SJCRH30 (cell line): Measurements from ENCODE around the gene PLEKHA4. TPM values are rescaled to one million over a fixed set of nuclear protein-coding genes. Genes with fewer than 3 reads are reported as not detected.
"Not testable (repeated sequence)": the region's sequence is repeated elsewhere in the genome, so short reads cannot be mapped to it uniquely, and the experiment has no call there.

Experiments used
- DNase-seq, 2 experiments: peaks; one replicate each; pipeline ENCODE4 v3.0.0-alpha.2; 2015 to 2020
- H3K27ac ChIP-seq: fragments of 250-450 bp; sonication (Bioruptor Pico); 2 replicates; pipeline ENCODE4 v1.5.1; 2020; ENCODE audit warnings: mild to moderate bottlenecking, moderate library complexity
- H3K27me3 ChIP-seq: fragments of 250-450 bp; sonication (Bioruptor Pico); 2 replicates; pipeline ENCODE4 v1.5.1; 2020; ENCODE audit warnings: mild to moderate bottlenecking, moderate library complexity
- H3K36me3 ChIP-seq: fragments of 250-450 bp; sonication (Bioruptor Pico); 2 replicates; pipeline ENCODE4 v1.5.1; 2020; ENCODE audit warnings: mild to moderate bottlenecking, moderate library complexity
- H3K4me1 ChIP-seq: fragments of 250-450 bp; sonication (Bioruptor Pico); 2 replicates; pipeline ENCODE4 v1.5.1; 2020; ENCODE audit warnings: mild to moderate bottlenecking, moderate library complexity
- H3K4me3 ChIP-seq: fragments of 250-450 bp; sonication (Bioruptor Pico); 2 replicates; pipeline ENCODE4 v1.5.1; 2020; ENCODE audit warnings: mild to moderate bottlenecking, moderate library complexity
- H3K9me3 ChIP-seq: fragments of 250-450 bp; sonication (Bioruptor Pico); replicated peaks from 2 replicates; pipeline ENCODE4 v1.5.1; 2020; ENCODE audit warnings: mild to moderate bottlenecking, moderate library complexity
- total RNA-seq: library from RNA; depleted of rRNA; stranded (reverse); fragments of >200 nt; shearing (Covaris generic); gene quantifications from 2 replicates; pipeline ENCODE4 v1.2.3, GENCODE V29; 2014

Gene PLEKHA4
- total RNA-seq, 1 experiment from 2014 or later: 19.3 TPM

DNA sequence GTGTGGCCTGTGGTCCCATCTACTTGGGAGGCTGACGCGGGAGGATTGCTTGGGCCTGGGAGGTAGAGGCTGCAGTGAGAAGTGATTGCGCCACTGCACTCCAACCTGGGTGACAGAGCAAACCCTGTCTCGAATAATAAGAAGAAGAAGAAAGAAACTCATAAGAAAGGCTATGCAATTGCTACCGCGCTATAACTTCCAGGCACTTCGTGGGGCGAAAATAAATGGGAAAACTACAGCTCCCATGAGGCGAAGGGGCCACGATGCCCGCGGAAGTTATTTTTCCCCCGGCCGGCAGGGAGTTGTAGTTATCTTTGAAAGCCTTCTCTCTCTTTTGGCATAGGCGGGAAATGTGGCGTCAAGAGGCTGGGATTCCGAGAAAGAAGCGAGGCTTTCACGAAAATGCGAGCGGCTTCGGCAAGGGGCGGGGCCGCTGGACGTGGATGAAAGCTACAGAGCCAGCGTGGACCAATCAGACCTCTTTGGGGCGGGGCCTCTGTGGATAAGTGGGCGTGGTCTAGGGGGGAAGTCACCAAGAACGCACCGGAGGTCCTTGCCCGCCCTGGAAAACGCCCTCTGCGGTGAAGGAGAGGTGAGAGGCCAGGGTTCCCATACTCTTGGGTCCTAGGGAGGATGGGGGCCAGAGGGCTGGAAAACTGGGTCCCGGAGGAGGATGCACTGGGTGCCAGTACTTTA, 31.5 kb upstream of the PLEKHA4 start, which contains the start of gene NUCB1:
Gene NUCB1 (plus strand): TSS at position 532 of the 696 bp plus-strand sequence. CDS start 485 bp downstream, outside the sequence.
- Histone ChIP-seq H3K4me1 (no peaks in the 10 kb centered on the region), H3K27ac (peak within 1 kb of the TSS; percentile 39), H3K4me3 (peak within 1 kb of the TSS; percentile 71), H3K36me3 (peaks cover 6% of the 10 kb centered on the region; the same call in 1 of the 2 replicates), H3K9me3 (no peaks in the 10 kb centered on the region), H3K27me3 (no peaks in the 10 kb centered on the region)
- DNase-seq: peak; percentile 99 to 100

DNA sequence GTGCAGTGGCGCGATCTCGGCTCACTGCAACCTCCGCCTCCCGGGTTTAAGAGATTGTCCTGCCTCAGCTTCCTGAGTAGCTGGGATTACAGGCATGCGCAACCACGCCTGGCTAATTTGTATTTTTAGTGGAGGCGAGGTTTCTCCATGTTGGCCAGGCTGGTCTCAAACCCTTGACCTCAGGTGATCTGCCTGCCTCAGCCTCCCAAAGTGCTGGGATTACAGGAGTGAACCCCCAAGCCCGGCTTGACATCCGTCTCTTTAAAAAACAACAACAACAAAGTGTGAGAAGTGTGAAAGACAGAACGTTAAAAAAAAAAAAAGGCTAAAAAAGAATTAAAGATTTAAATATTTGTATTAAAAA, 31.0 kb upstream of the PLEKHA4 start:
- H3K4me1 ChIP-seq, H3K36me3 ChIP-seq, H3K27me3 ChIP-seq, DNase-seq, H3K9me3 ChIP-seq: not testable (repeated sequence)
- peak overlapping the region; percentile 39 for H3K27ac ChIP-seq
- H3K4me3 ChIP-seq: peak overlapping the region; percentile 71

- DNase-seq: no peak
- Histone ChIP-seq H3K4me1 (no peaks in the 10 kb centered on the region; the same call in 1 of the 2 replicates), H3K27me3 (no peaks in the 10 kb centered on the region)
Observed at GRCh38 chr19:48897181-48897580, 28.8 kb upstream of the PLEKHA4 start.

DNA sequence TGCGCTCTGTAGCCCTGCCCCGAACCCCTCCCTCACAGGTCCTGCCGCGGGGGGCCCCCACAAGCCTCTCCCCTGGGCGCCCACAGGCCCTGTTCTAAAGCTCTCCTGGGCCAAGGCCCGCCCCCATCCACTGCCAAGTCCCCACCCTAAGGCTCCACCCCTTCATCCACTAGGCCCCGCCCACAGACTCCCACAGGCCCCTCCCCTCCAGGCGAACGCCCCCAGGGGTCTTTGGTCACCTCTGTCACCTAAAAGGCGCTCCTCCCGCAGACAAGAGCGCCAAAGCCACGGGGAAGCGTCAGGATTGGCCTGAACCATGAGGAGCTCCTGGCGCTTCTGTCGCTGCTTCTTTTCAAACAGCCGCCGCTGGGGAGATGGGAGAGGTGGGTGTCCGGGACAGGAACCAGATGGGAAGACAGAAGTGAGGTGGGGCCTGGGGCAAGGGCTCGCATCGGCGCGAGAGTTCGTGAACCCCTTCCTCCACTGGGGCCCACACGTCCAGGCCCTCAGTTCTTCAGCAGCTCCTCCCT, 27.8 kb upstream of the PLEKHA4 start:
- peak in 1 of 2 experiments; percentile 34 for DNase-seq
- Histone ChIP-seq H3K27me3 (no peaks in the 10 kb centered on the region), H3K36me3 (no peaks in the 10 kb centered on the region), H3K4me3 (no peak overlapping the region), H3K27ac (no peak overlapping the region), H3K4me1 (no peaks in the 10 kb centered on the region; the same call in 1 of the 2 replicates), H3K9me3 (no peaks in the 10 kb centered on the region)

More at GRCh38 chr19:48897181-48897580, 28.8 kb upstream of the PLEKHA4 start:
- H3K9me3 ChIP-seq: no peaks in the 10 kb centered on the region
- H3K4me3 ChIP-seq: no peak overlapping the region
- H3K36me3 ChIP-seq: no peaks in the 10 kb centered on the region
- H3K27ac ChIP-seq: no peak overlapping the region

DNA sequence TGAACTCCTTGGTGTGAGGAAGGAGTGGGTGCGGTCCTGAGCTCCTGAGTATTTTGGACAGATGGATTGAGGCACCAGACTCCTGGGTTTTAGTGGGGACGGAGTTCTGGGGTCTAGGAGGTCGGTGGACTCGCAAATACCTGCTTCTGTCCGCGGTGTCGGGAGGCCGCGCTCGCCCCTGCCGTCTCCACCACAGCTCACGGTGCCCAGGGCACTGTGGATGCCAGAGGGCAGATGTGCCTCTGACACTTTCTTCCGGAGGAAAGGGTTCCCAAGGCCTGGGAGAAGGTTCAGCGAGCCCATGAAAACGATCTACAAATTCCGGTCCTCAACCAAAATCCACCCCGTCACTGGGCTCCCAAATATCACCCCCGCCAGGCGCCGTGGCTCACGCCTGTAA, 26.8 kb upstream of the PLEKHA4 start:
- Histone ChIP-seq H3K4me3 (no peak overlapping the region), H3K9me3 (no peaks in the 10 kb centered on the region), H3K4me1 (no peaks in the 10 kb centered on the region; the same call in 1 of the 2 replicates), H3K27me3 (no peaks in the 10 kb centered on the region), H3K36me3 (no peaks in the 10 kb centered on the region), H3K27ac (no peak overlapping the region)
- no peak for DNase-seq

- no peaks in the 10 kb centered on the region for H3K9me3 ChIP-seq
- DNase-seq: no peak
- no peak overlapping the region for H3K27ac ChIP-seq
Observed at GRCh38 chr19:48890551-48890950, 22.1 kb upstream of the PLEKHA4 start.

GRCh38 chr19:48889496-48889895, 21.1 kb upstream of the PLEKHA4 start:
- not testable (repeated sequence) for H3K4me3 ChIP-seq, H3K4me1 ChIP-seq, H3K27me3 ChIP-seq, H3K36me3 ChIP-seq, DNase-seq, H3K9me3 ChIP-seq, H3K27ac ChIP-seq

More at GRCh38 chr19:48890551-48890950, 22.1 kb upstream of the PLEKHA4 start:
- Histone ChIP-seq H3K36me3 (no peaks in the 10 kb centered on the region), H3K4me3 (no peak overlapping the region), H3K27me3 (no peaks in the 10 kb centered on the region), H3K4me1 (no peaks in the 10 kb centered on the region; the same call in 1 of the 2 replicates)

DNA sequence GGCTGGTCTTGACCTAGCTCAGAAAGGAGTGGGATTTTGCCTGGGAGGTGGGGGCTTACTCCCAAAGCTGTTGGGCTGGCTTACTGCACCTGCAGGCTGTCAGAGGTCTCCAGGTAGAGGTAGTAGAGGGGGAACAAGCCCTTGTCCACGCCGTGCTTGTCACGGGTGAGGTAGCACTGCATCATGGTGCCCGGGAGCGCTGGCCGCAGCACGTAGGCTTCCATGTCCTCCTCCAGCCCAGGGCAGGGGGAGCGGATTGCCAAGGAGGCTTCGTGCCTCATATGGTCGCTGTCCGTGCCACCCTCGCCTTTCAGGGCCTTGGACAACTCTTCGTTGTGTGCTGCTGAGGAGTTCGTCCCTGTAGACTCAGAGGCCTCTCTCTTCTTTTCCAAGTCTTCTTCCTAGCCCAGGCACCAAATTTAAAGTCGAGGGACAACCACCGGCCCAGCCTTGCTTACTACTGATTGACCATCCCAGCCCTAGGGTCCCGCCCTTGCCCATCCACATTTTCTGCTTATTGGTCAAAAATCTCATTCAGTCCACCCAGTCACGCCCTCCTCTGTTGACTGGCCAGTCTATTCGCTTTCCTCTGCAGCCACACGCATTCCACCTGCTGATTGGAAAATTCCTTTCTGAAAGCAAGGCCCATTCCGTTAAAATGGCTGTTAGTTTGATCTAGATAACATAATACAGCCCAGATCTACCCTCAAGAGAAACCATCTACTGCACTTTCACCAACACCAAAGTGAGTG, 19.6 kb upstream of the PLEKHA4 start:
- no peaks in the 10 kb centered on the region for H3K27me3 ChIP-seq
- H3K9me3 ChIP-seq: no peaks in the 10 kb centered on the region
- H3K36me3 ChIP-seq: no peaks in the 10 kb centered on the region
- no peak overlapping the region for H3K4me3 ChIP-seq
- DNase-seq: no peak
- H3K4me1 ChIP-seq: no peaks in the 10 kb centered on the region; the same call in 1 of the 2 replicates
- H3K27ac ChIP-seq: no peak overlapping the region

GRCh38 chr19:48883726-48884125, 15.3 kb upstream of the PLEKHA4 start:
- Histone ChIP-seq H3K9me3 (no peaks in the 10 kb centered on the region; the same call in 1 of the 2 replicates), H3K27ac (no peak overlapping the region), H3K4me1 (no peaks in the 10 kb centered on the region), H3K4me3 (no peak overlapping the region), H3K36me3 (no peaks in the 10 kb centered on the region), H3K27me3 (no peaks in the 10 kb centered on the region)
- DNase-seq: no peak

DNA sequence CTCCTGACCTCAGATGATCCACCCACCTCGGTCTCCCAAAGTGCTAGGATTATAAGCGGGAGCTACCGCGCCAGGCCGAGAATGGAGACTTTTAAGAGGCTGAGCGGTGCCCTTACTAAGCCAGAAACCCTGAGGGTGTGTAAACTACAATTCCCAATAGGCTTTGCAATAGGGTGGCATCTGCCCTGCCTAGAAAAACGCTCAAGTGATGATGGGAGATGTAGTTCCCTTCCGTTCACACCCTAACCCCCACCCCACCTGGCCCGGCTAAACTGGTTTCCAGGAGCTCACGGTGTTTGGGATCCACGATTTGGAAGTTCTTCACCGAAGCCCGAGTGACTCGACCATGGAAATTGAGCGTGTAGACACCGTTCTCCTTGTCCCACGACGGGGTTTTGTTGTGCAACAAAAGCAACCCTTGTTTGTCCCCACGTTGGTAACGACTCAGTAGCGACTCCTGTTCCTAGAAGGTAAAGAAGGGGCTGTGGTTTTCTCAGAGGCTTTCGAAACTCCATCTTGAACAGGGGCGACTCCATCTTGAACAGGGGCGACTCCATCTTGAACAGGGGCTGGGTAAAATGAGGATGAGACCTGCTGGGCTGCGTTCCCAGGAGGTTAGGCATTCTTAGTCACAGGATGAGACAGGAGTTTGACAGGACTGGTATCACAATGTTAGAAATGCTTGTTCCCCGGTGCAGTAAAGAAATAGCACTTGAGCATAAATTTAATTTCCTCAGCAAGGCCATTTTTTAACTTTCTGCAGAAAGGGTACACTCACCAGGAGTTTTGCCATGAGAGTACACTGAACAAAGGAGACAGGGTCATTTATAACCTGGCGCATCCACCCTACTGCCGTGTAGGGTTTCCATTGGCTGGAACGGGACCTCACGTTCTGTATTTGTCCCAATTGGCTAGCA, 13.6 kb upstream of the PLEKHA4 start:
- H3K27ac ChIP-seq: no peak overlapping the region
- no peaks in the 10 kb centered on the region for H3K27me3 ChIP-seq
- peak in 1 of 2 experiments; percentile 47 for DNase-seq
- no peaks in the 10 kb centered on the region for H3K4me1 ChIP-seq
- H3K9me3 ChIP-seq: no peaks in the 10 kb centered on the region; the same call in 1 of the 2 replicates
- H3K4me3 ChIP-seq: no peak overlapping the region
- H3K36me3 ChIP-seq: no peaks in the 10 kb centered on the region

DNA sequence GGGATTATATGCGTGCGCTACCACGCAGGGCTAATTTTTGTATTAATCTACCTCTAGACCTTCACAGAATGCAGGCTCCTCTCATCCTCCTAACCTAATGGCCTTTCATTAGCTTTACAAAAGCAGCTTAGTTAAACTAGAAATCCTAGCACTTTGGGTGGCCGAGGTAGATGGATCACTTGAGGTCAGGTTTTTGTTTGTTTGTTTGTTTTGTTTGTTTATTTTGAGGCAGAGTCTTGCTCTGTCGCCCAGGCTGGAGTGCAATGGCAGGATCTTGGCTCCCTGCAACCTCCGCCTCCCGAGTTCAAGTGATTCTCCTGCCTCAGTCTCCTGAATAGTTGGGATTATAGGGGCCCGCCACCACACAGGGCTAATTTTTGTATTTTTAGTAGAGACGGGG, 11.3 kb upstream of the PLEKHA4 start:
- not testable (repeated sequence) for H3K27ac ChIP-seq, H3K27me3 ChIP-seq, H3K9me3 ChIP-seq, DNase-seq, H3K4me3 ChIP-seq
- H3K36me3 ChIP-seq: peaks cover 14% of the 10 kb centered on the region
- peaks cover 15% of the 10 kb centered on the region for H3K4me1 ChIP-seq

DNA sequence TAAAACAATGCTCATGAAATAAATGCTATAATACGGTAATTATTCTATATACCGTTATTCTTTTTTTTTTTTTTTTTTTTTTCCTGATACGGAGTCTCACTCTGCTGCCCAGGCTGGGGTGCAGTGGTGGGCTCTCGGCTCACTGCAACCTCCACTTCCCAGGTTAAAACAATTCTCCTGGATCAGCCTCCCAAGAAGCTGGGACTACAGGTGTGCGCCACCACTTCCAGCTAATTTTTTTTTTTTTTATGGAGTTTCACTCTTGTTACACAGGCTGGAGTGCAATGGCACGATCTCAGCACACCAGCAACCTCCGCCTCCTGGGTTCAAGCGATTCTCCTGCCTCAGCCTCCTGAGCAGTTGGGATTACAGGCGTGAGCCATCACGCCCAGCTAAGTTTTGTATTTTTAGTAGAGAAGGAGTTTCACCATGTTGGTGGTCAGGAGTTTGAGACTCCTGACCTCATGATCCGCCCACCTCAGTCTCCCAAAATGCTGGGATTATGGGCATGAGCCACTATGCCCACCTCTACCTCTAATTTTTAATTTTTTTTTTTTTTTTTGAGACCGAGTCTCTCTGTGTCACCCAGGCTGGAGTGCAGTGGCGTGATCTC, 10.7 kb upstream of the PLEKHA4 start:
- Histone ChIP-seq H3K27me3 (no peaks in the 10 kb centered on the region), H3K27ac (no peak overlapping the region), H3K36me3 (peaks cover 17% of the 10 kb centered on the region), H3K4me1 (peaks cover 20% of the 10 kb centered on the region), H3K4me3 (no peak overlapping the region), H3K9me3 (no peaks in the 10 kb centered on the region; the same call in 1 of the 2 replicates)
- DNase-seq: no peak

- no peaks in the 10 kb centered on the region; the same call in 1 of the 2 replicates for H3K9me3 ChIP-seq
- H3K4me3 ChIP-seq: no peak overlapping the region
- DNase-seq: no peak
- H3K36me3 ChIP-seq: peaks cover 22% of the 10 kb centered on the region
- no peaks in the 10 kb centered on the region for H3K27me3 ChIP-seq
- H3K4me1 ChIP-seq: peaks cover 22% of the 10 kb centered on the region
- no peak overlapping the region for H3K27ac ChIP-seq
Observed at GRCh38 chr19:48878196-48879024, 10.0 kb upstream of the PLEKHA4 start.
